ENCODE results near the gene IPMK. TPM values are rescaled to one million over a fixed set of nuclear protein-coding genes. Genes with fewer than 3 reads are reported as not detected.

Gene IPMK
- 1 to 10 TPM; 3.0 to 8.2 (median 5.6) TPM for total RNA-seq

GRCh38 chr10:58267713-58268453 is at the start of gene IPMK:
TSS of gene IPMK (minus strand) at chr10:58267894. CDS start at chr10:58267611, 283 bp downstream.
- peak; percentile 94 to 97 for TF ChIP-seq POLR2A (IDR thresholded peaks at IDR 0.05)
- TF ChIP-seq CTCF (IDR thresholded peaks at IDR 0.05 in 4 of 5, conservative IDR thresholded peaks at IDR 0.05 in 1 of 5): no peak
- Histone ChIP-seq H3K4me1 (peaks cover 24 to 33% of the 10 kb centered on the region in 2 donors), H3K27ac (peak within 1 kb of the TSS; percentile 88 to 97 (median 96)), H3K9me3 (no peaks in the 10 kb centered on the region), H3K36me3 (no peaks in the 10 kb centered on the region), H3K4me3 (peak within 1 kb of the TSS; percentile 62 to 89 (median 84)), H3K27me3 (no peaks in the 10 kb centered on the region)
- peak; percentile 92 for DNase-seq
- in situ Hi-C loops (cut with MboI; ENCODE audit: low sequenced_read_pairs in 4 of 4): no loop called here
- intact Hi-C loops (cut with DNase I; ENCODE audit: low total_unique reads): loop anchor here (2.0 to 10.0 kb wide), 3 partner anchors 67 to 1639 kb away; partner anchors contain the start of genes CCDC6 and UBE2D1
- peak; percentile 51 to 61 for ATAC-seq

GRCh38 chr10:58316874-58317273 is 49.2 kb upstream of the IPMK start:
- Histone ChIP-seq H3K27ac (no peak overlapping the region), H3K9me3 (no peaks in the 10 kb centered on the region), H3K36me3 (no peaks in the 10 kb centered on the region), H3K4me1 (no peaks in the 10 kb centered on the region), H3K27me3 (no peaks in the 10 kb centered on the region), H3K4me3 (no peak overlapping the region)
- intact Hi-C loops (cut with DNase I; ENCODE audit: low total_unique reads): no loop called here
- DNase-seq: no peak
- ATAC-seq: no peak
- in situ Hi-C loops (cut with MboI; ENCODE audit: low sequenced_read_pairs in 4 of 4): loop anchor here in 1 of 4 donors (10.0 kb wide), 1 partner anchor 68 kb away; the partner anchor contains the start of gene TFAM
- TF ChIP-seq POLR2A (IDR thresholded peaks at IDR 0.05) (no peak), CTCF (IDR thresholded peaks at IDR 0.05 in 4 of 5, conservative IDR thresholded peaks at IDR 0.05 in 1 of 5) (no peak)

- in situ Hi-C loops (cut with MboI; ENCODE audit: low sequenced_read_pairs in 4 of 4) (loop anchor here in 1 of 4 donors (10.0 kb wide), 1 partner anchor 74 kb away; the partner anchor contains the start of gene TFAM), intact Hi-C loops (cut with DNase I; ENCODE audit: low total_unique reads) (no loop called here)
- no peak for TF ChIP-seq CTCF (IDR thresholded peaks at IDR 0.05 in 4 of 5, conservative IDR thresholded peaks at IDR 0.05 in 1 of 5)
- no peak for TF ChIP-seq POLR2A (IDR thresholded peaks at IDR 0.05)
- Histone ChIP-seq H3K4me3 (no peak overlapping the region), H3K4me1 (no peaks in the 10 kb centered on the region), H3K27me3 (no peaks in the 10 kb centered on the region), H3K27ac (no peak overlapping the region), H3K9me3 (no peaks in the 10 kb centered on the region), H3K36me3 (no peaks in the 10 kb centered on the region)
- ATAC-seq (no peak), DNase-seq (no peak)
These were observed 43.3 kb upstream of the IPMK start for GRCh38 chr10:58311026-58311425.

GRCh38 chr10:58307676-58308075 is 40.0 kb upstream of the IPMK start:
- ATAC-seq (no peak), DNase-seq (no peak)
- intact Hi-C loops (cut with DNase I; ENCODE audit: low total_unique reads): no loop called here
- Histone ChIP-seq H3K27ac (no peak overlapping the region), H3K4me1 (no peaks in the 10 kb centered on the region), H3K27me3 (no peaks in the 10 kb centered on the region), H3K9me3 (no peaks in the 10 kb centered on the region), H3K36me3 (no peaks in the 10 kb centered on the region), H3K4me3 (no peak overlapping the region)
- in situ Hi-C loops (cut with MboI; ENCODE audit: low sequenced_read_pairs in 4 of 4): no loop called here
- no peak for TF ChIP-seq POLR2A (IDR thresholded peaks at IDR 0.05)
- TF ChIP-seq CTCF (IDR thresholded peaks at IDR 0.05 in 4 of 5, conservative IDR thresholded peaks at IDR 0.05 in 1 of 5): no peak

All from gastrocnemius medialis (tissue), 4 donors.